IPS-18a (cell line): ENCODE results near the gene IFRD2.
"Not testable (repeated sequence)": the region's sequence is repeated elsewhere in the genome, so short reads cannot be mapped to it uniquely, and the experiment has no call there.

ENCODE experiments used
- H3K27ac ChIP-seq: one replicate; pipeline ENCODE4 v1.5.1; 2013; ENCODE audit warnings: low read length
- H3K27me3 ChIP-seq: one replicate; pipeline ENCODE4 v1.6.1; 2013; ENCODE audit warnings: mild to moderate bottlenecking, low read length; ENCODE audit not compliant: control insufficient read depth, insufficient read depth
- H3K36me3 ChIP-seq: one replicate; pipeline ENCODE4 v1.6.1; 2013; ENCODE audit warnings: low read depth, low read length; ENCODE audit not compliant: control insufficient read depth
- H3K4me1 ChIP-seq: one replicate; pipeline ENCODE4 v1.6.1; 2013; ENCODE audit warnings: low read depth, low read length; ENCODE audit not compliant: control insufficient read depth
- H3K4me3 ChIP-seq: one replicate; pipeline ENCODE4 v1.5.1; 2013; ENCODE audit warnings: low read length
- H3K9ac ChIP-seq: one replicate; pipeline ENCODE4 v1.6.1; 2013; ENCODE audit warnings: mild to moderate bottlenecking, low read length, moderate library complexity
- H3K9me3 ChIP-seq: one replicate; pipeline ENCODE4 v1.6.1; 2013; ENCODE audit warnings: low read depth, low read length; ENCODE audit not compliant: control insufficient read depth

Gene IFRD2

DNA sequence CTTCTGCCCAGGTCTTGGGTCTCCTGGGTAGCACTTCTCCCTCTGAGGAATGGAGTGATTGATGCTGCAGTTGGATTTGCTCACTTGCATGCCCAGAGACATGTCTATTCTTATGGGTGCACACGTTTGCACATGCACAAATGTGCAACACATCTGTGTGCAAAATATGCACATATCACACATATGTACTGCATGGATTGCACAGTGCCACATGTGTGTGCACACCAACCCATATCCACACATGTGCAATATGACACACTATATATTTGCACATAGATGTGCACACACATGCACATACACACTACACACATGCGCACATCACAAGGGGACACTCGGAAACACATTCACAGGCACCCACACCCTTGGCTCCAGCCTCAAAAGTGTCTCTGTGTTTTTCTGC is 24.0 kb downstream of the IFRD2 start:
- H3K27me3 ChIP-seq = peaks cover 5% of the 10 kb centered on the region
- H3K9me3 ChIP-seq = no peaks in the 10 kb centered on the region
- no peak overlapping the region for H3K4me3 ChIP-seq
- no peak overlapping the region for H3K9ac ChIP-seq
- no peaks in the 10 kb centered on the region for H3K36me3 ChIP-seq
- no peak overlapping the region for H3K27ac ChIP-seq
- H3K4me1 ChIP-seq = peaks cover 33% of the 10 kb centered on the region

DNA sequence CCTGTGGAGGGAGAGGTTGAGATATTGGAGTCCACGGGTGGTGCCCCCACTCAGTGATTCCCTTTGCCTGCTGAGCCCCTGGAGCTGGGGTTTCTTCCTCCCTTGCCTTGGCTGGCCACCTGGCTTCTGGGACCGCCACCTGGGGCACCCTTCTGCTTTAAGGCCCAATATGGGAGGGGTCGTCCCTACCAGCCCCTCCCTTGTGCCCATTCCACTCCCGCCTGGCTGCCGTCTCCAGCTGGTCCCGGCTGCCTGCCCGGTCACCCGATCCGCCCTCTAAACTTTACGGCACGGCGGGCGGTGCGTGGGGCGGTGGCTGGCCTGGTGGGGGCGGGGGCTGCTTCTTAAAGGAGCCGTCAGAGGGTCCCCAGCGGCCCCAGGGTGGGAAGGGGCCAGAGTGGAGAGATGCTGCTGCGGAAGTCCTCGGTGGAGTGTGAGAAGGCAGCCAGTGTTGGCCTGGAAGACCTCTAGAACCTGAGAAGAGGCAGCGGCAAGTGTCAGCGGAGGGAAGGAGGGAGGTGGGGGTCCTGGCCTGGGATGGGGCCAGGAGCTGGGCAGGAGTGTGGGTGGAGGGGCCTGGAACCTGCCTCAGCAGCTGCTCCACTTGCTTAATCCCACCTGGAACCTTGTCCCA is 24.8 kb downstream of the IFRD2 start:
- Histone ChIP-seq H3K36me3 (no peaks in the 10 kb centered on the region), H3K9ac (no peak overlapping the region), H3K4me1 (peaks cover 33% of the 10 kb centered on the region), H3K27me3 (no peaks in the 10 kb centered on the region), H3K4me3 (no peak overlapping the region), H3K9me3 (no peaks in the 10 kb centered on the region), H3K27ac (no peak overlapping the region)

DNA sequence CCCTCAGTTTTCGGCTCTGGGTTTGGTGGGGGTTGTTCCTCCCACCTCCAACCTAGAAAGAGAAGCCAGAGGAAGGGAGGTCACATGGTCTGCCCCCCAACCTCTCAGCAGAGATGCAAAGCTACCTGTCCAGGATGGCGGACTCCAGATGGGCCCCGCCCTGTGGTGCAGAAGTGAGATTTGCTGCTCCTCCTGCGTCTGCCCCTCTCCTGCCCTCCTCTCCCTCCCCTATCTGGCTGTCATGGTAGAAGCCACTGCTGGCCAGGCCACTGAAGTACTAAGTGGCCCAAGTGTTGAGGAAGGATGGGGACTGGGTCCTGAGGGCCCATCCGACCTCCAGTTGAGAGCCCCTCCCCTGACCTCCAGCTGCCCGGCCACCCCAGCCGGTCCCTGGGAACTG is 25.4 kb downstream of the IFRD2 start:
- no peak overlapping the region for H3K27ac ChIP-seq
- H3K4me3 ChIP-seq = no peak overlapping the region
- no peak overlapping the region for H3K9ac ChIP-seq

DNA sequence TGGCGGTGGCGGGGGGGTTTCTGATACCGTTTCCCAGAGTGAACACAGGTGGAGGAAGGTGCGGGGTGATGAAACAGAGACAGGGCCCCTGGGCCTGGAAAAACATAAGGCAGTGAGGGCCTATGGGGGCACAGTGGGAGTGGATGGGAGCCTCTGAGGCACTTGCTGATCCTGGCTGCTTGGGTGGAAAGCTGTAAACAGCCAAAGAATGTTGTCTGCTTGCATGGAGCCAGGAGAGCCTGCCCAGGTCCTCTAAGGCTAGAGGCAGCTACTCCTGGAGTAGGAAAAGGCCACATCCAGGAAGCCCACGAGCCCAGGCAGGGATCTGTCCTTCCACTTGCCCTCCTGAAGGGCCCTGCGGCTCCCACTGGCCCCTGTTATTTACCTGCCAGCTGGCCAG is 26.2 kb downstream of the IFRD2 start:
- no peaks in the 10 kb centered on the region for H3K9me3 ChIP-seq
- H3K4me3 ChIP-seq = no peak overlapping the region
- H3K9ac ChIP-seq = no peak overlapping the region
- peaks cover 39% of the 10 kb centered on the region for H3K4me1 ChIP-seq
- H3K27me3 ChIP-seq = no peaks in the 10 kb centered on the region
- no peaks in the 10 kb centered on the region for H3K36me3 ChIP-seq
- no peak overlapping the region for H3K27ac ChIP-seq

More for the DNA sequence above, 25.4 kb downstream of the IFRD2 start:
- Histone ChIP-seq H3K4me1 (peaks cover 33% of the 10 kb centered on the region), H3K9me3 (no peaks in the 10 kb centered on the region), H3K27me3 (no peaks in the 10 kb centered on the region), H3K36me3 (no peaks in the 10 kb centered on the region)

DNA sequence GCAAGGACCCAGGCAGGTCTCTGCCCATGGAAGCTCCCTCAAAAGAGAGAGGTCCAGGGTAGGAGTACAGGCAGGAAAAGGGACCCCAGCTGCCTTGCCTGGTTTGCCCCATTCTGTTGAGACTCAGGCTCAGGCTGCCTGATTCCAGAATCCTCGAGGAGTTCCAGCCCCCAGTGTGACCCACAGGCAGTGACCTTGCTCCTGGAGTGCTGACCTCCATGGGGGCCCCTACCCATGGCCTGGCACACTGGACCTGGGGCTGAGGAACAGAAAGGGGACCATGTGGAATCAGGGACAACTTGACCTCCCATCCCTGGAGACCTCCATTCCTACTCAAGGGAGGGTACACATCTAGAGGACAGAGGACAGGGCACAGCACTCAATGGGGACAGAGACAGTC is 26.7 kb downstream of the IFRD2 start:
- Histone ChIP-seq H3K4me1 (peaks cover 43% of the 10 kb centered on the region), H3K36me3 (no peaks in the 10 kb centered on the region), H3K4me3 (no peak overlapping the region), H3K27me3 (no peaks in the 10 kb centered on the region), H3K27ac (no peak overlapping the region), H3K9ac (no peak overlapping the region), H3K9me3 (no peaks in the 10 kb centered on the region)

DNA sequence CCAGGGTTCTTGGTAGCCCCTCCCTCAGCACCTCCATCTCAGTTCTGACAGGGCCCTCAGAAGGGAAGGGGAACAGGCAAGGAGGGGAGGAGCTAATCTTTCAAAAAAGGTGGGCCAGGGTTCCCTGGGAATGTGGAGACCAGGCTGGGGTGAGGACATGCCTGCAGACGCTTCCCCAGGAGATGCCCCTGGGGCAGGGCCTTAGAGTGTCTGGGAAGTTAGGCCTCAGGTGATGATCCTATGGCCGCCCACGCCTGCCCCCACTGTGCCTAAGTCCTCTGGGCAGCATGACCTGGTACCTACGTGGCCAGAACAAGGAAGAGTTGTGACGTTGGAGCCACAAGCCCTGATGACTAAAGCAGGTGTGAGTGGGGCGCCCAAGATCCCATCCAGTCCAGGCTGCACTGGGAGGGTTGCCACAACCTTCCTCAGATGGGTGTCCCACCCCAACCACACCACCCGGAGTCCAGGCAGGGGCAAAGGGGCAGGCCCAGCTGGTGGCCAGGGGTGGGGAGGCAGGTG is 27.2 kb downstream of the IFRD2 start:
- Histone ChIP-seq H3K27ac (peak overlapping the region; percentile 21), H3K4me3 (no peak overlapping the region), H3K9ac (no peak overlapping the region), H3K9me3 (no peaks in the 10 kb centered on the region), H3K27me3 (no peaks in the 10 kb centered on the region), H3K4me1 (peaks cover 46% of the 10 kb centered on the region), H3K36me3 (no peaks in the 10 kb centered on the region)

DNA sequence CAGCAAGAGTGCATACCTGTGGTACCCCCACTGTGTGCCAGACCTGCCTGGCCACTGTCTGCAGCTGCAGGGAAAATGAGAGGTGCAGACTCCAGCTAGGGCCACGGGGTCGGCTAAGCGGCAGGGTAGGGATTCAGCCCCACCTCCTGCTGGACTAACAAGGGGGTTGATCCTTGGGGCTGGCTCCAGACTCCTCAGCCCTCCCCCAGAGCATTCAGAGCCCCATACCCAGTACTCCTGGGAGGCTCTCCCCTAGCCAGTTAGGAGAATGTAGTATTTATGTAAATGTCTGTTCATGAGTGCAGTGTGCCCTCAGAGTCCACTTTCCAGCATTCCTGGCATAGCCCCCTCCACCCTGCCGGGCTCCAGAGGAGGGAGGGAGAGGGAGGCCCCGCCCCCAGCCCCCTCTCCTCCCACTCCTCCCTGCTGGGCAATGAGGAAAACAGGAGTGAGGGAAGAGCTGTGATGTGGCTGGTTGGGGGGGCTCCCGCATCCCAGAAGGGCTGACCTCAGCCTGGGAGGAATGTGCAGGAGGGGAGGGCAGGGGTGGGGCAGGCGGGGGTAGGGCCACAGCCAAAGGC is 27.8 kb downstream of the IFRD2 start:
- Histone ChIP-seq H3K27me3 (no peaks in the 10 kb centered on the region), H3K27ac (peak overlapping the region; percentile 30), H3K9me3 (no peaks in the 10 kb centered on the region), H3K36me3 (no peaks in the 10 kb centered on the region), H3K9ac (peak overlapping the region; percentile 11), H3K4me3 (peak overlapping the region; percentile 26), H3K4me1 (peaks cover 46% of the 10 kb centered on the region)

DNA sequence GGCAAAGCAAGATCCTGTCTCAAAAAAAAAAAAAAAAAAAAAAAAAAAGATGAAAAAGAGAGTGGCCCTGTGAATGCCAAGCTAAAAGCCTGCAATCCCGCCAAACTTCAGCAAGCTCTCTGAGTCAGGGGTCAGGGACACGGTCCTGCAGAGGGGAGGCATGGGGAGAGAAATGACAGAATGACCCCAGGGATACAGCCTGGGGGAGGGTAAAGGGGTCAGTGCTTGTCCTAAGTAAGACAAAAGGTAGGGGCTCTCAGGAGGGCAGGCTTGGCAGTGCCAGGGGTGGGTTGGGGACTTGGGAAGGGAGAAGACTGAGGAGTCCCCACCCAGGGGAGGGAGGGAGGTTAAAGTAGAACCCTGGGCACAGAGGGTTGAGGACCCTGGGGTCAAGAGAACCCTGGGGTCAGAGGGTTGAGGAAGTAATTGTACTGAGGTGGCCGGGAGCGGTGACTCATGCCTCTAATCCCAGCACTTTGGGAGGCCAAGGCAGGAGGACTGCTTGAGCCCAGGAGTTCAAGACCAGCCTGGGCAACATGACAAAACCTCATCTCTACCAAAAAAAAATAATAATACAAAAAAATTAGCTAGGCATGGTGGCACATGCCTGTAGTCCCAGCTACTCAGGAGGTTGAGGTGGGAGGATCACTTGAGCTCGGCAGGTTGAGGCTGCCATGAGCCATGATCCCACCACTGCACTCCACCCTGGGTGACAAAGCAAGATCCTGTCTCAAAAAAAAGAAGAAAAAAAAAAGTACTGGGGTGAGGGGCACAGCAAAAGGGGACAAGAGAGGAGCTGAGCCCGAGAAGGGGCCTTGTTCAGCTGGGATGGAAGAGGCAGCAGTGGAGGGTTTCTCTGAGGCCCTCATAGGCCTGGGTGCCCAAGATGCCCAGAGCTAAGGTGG is 28.5 kb downstream of the IFRD2 start:
- Histone ChIP-seq H3K27ac (no peak overlapping the region), H3K9ac (peak overlapping the region; percentile 11), H3K4me1 (peaks cover 46% of the 10 kb centered on the region), H3K9me3 (no peaks in the 10 kb centered on the region), H3K36me3 (no peaks in the 10 kb centered on the region), H3K4me3 (no peak overlapping the region), H3K27me3 (no peaks in the 10 kb centered on the region)

DNA sequence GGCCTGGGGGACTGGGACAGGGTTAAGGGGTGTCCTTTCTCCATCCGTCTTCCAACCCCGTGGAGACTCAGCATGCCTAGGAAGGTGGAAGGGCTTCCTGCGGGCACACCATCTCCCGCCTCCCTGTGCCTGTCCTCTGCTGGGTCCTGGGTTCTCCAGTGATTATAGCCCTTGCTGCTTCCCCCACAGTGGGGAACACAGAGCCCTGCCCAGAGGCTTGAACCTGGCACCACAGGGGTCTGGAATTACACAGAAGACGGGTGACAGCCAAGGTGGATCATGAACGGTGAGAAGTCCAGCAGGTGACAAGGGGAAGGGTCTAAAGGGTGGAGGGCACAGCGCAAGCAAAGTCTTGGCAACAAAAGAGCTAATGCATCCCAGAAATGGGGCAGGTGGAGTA is 29.5 kb downstream of the IFRD2 start:
- peaks cover 40% of the 10 kb centered on the region for H3K4me1 ChIP-seq
- no peak overlapping the region for H3K9ac ChIP-seq
- no peaks in the 10 kb centered on the region for H3K9me3 ChIP-seq
- H3K27ac ChIP-seq = no peak overlapping the region
- H3K36me3 ChIP-seq = peaks cover 7% of the 10 kb centered on the region
- H3K4me3 ChIP-seq = no peak overlapping the region
- H3K27me3 ChIP-seq = no peaks in the 10 kb centered on the region

DNA sequence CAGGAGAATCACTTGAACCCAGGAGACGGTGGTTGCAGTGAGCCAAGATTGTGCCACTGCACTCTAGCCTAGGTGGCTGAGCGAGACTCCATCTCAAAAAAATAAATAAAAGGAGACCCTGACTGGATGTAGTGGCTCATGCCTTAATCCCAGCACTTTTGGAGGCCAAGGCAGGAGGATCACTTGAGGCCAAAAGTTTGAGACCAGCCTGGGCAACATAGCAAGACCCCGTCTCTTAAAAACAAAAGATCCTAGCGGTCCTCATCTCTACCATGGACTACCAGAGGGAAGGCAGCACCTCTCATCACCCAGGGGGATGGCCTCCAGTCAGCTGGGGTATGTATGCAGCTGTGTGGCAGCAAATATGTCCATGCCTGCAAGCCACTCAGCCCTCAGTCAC is 30.0 kb downstream of the IFRD2 start:
- not testable (repeated sequence) for H3K27me3 ChIP-seq, H3K4me3 ChIP-seq, H3K9ac ChIP-seq, H3K9me3 ChIP-seq, H3K27ac ChIP-seq
- Histone ChIP-seq H3K4me1 (peaks cover 36% of the 10 kb centered on the region), H3K36me3 (peaks cover 11% of the 10 kb centered on the region)

DNA sequence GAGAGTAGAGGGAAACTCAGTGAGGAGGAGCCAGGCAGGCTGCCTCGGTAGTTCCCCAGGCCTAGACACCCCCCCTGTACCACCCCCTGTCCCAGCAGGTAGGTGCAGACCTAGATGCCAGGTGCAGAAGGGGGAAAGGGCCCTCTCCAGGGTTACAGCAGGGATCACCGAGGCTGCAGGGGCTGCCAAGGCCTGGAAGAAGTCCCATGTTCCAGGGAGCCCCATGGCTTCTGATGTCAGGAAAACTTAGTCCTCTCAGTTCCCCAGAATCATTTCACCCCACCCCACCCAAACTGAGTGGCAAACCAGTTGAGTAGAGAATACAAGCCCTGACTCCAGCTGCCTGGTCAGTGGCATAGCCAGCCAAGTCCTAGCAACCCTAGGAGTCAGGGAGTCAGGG is 30.7 kb downstream of the IFRD2 start:
- Histone ChIP-seq H3K9me3 (no peaks in the 10 kb centered on the region), H3K9ac (no peak overlapping the region), H3K27ac (no peak overlapping the region), H3K4me3 (no peak overlapping the region), H3K27me3 (no peaks in the 10 kb centered on the region), H3K36me3 (peaks cover 17% of the 10 kb centered on the region), H3K4me1 (peaks cover 30% of the 10 kb centered on the region)
